ENCODE results near the gene NTRK2.

GRCh38 chr9:84722388-84722989 lies 53.0 kb downstream of the NTRK2 start:
- TF ChIP-seq CTCF (IDR thresholded peaks at IDR 0.05; ENCODE audit: borderline replicate concordance, extremely low read depth, low read length, poor library complexity, severe bottlenecking) (no peak), EZH2 (IDR thresholded peaks at IDR 0.05; ENCODE audit: borderline replicate concordance, low read depth, low read length, severe bottlenecking) (no peak)
